Esophagus squamous epithelium (tissue), 5 donors: ENCODE data around the gene RBM28. TPM values are rescaled to one million over a fixed set of nuclear protein-coding genes. Genes with fewer than 3 reads are reported as not detected.

Source experiments
- DNase-seq: peaks from one replicate; lab custom pipeline; 2025; lab: John Stamatoyannopoulos, UW
- H3K27ac ChIP-seq, 4 donors: fragments of 200-600 bp; sonication (generic); one replicate each; pipeline ENCODE4 v1.5.1; 2016 to 2019; ENCODE audit warnings: mild to moderate bottlenecking in 1 of 4
- H3K27me3 ChIP-seq, 4 donors: fragments of 200-600 bp; sonication (generic); 1 replicate in 3 of 4; 2 replicates in 1 of 4; pipeline versions ENCODE4 v1.5.1 to v1.6.0; 2017 to 2021; ENCODE audit warnings: antibody characterized with exemption in 1 of 4
- H3K36me3 ChIP-seq, 3 donors: fragments of 200-600 bp; sonication (generic); one replicate each; pipeline ENCODE4 v1.5.1; 2016 to 2019
- H3K4me1 ChIP-seq, 3 donors: fragments of 200-600 bp; sonication (generic); one replicate each; pipeline ENCODE4 v1.5.1; 2017 to 2019
- H3K4me3 ChIP-seq, 4 donors: fragments of 200-600 bp; sonication (generic); 1 replicate in 3 of 4; 2 replicates in 1 of 4; pipeline ENCODE4 v1.5.1; 2016 to 2019; ENCODE audit warnings: mild to moderate bottlenecking in 2 of 4, moderate library complexity in 1 of 4
- H3K9me3 ChIP-seq, 3 donors: fragments of 200-600 bp; sonication (generic); one replicate each; pipeline ENCODE4 v1.5.1; 2016 to 2019
- CTCF ChIP-seq, 6 experiments: fragments of 450-650 bp in 4 of 6; fragments of 200-600 bp in 2 of 6; sonication (generic) in 2 of 6; IDR thresholded peaks; one replicate each; pipeline ENCODE4 v1.5.1; 2016 to 2019; ENCODE audit warnings: antibody characterized with exemption in 6 of 6, mild to moderate bottlenecking in 4 of 6, moderate library complexity in 4 of 6
- POLR2A ChIP-seq, 4 donors: fragments of 450-650 bp; IDR thresholded peaks; one replicate each; pipeline ENCODE4 v1.6.1; 2017; ENCODE audit warnings: antibody characterized with exemption in 4 of 4, mild to moderate bottlenecking in 4 of 4, moderate library complexity in 3 of 4
- WGBS, 2 donors: methylation state at CpG; one replicate each; pipeline ENCODE4 v1.1.5; 2018; 5-methylcytosine and 5-hydroxymethylcytosine counted together
- intact Hi-C: fragments of 100-400 bp; cut with DNase I; formaldehyde crosslinking; loops from one replicate; pipeline ENCODE4 v1.15.0; 2022
- total RNA-seq, 4 donors: library from RNA; depleted of rRNA; stranded (reverse); fragments of >200 nt; gene quantifications; one replicate each; pipeline ENCODE4 v1.1.0, GENCODE V29; 2016
- donor health status: DM: yes; HTN: yes; CAD: no.

RBM28 gene
- total RNA-seq, 4 donors from 2014 or later, result 12.9 to 28.8 (median 18.7) TPM

GRCh38 chr7:128389618-128390329 is 46.1 kb upstream of the RBM28 start:
- H3K27ac ChIP-seq, result no peak overlapping the region
- H3K4me3 ChIP-seq, result no peak overlapping the region
- H3K4me1 ChIP-seq, result peaks cover 0 to 19% (median 7%) of the 10 kb centered on the region in 3 donors
- H3K27me3 ChIP-seq, result peaks cover 0 to 17% (median 0%) of the 10 kb centered on the region in 4 donors
- no peak for DNase-seq
- 100% methylated on average over 1 of the region's 9 CpGs; no CpG with 5 or more reads in 1 of the 2 donors for WGBS, 2 donors
- no peaks in the 10 kb centered on the region for H3K9me3 ChIP-seq
- TF ChIP-seq CTCF (IDR thresholded peaks at IDR 0.05) (no peak), POLR2A (IDR thresholded peaks at IDR 0.05) (no peak)
- peaks cover 12 to 37% (median 22%) of the 10 kb centered on the region in 3 donors for H3K36me3 ChIP-seq
- intact Hi-C loops, result loop anchor here (5.0 kb wide), 1 partner anchor 42 kb away; no protein-coding TSS in a partner anchor

- DNase-seq, result no peak
- intact Hi-C loops, result loop anchor here (5.0 kb wide), 1 partner anchor 42 kb away; no protein-coding TSS in a partner anchor
- Histone ChIP-seq H3K27ac (no peak overlapping the region), H3K9me3 (no peaks in the 10 kb centered on the region), H3K27me3 (peaks cover 0 to 17% (median 0%) of the 10 kb centered on the region in 4 donors), H3K4me1 (peaks cover 0 to 25% (median 7%) of the 10 kb centered on the region in 3 donors), H3K36me3 (peaks cover 6 to 31% (median 17%) of the 10 kb centered on the region in 3 donors), H3K4me3 (no peak overlapping the region)
- WGBS, 2 donors, result 29% methylated on average over 1 of the region's 2 CpGs; no CpG with 5 or more reads in 1 of the 2 donors
- TF ChIP-seq CTCF (IDR thresholded peaks at IDR 0.05) (no peak), POLR2A (IDR thresholded peaks at IDR 0.05) (no peak)
Observed at GRCh38 chr7:128389085-128389617, 45.4 kb upstream of the RBM28 start.

GRCh38 chr7:128388145-128388485 is 44.4 kb upstream of the RBM28 start:
- Histone ChIP-seq H3K27ac (no peak overlapping the region), H3K27me3 (peaks cover 0 to 17% (median 0%) of the 10 kb centered on the region in 4 donors), H3K9me3 (no peaks in the 10 kb centered on the region), H3K4me3 (no peak overlapping the region), H3K4me1 (peaks cover 0 to 35% (median 7%) of the 10 kb centered on the region in 3 donors), H3K36me3 (peaks cover 0 to 21% (median 6%) of the 10 kb centered on the region in 3 donors)
- WGBS, 2 donors, result 40 to 77% methylated on average over 1 to 2 of the region's 3 CpGs
- intact Hi-C loops, result loop anchor here (5.0 kb wide), 1 partner anchor 41 kb away; no protein-coding TSS in a partner anchor
- TF ChIP-seq POLR2A (IDR thresholded peaks at IDR 0.05) (no peak), CTCF (IDR thresholded peaks at IDR 0.05) (no peak)
- DNase-seq, result no peak

GRCh38 chr7:128387216-128388144 is 43.8 kb upstream of the RBM28 start:
- Histone ChIP-seq H3K27me3 (peaks cover 0 to 17% (median 0%) of the 10 kb centered on the region in 4 donors), H3K27ac (peak overlapping the region in 1 of 4 donors; percentile 9), H3K4me1 (peaks cover 0 to 40% (median 7%) of the 10 kb centered on the region in 3 donors), H3K4me3 (no peak overlapping the region), H3K9me3 (no peaks in the 10 kb centered on the region), H3K36me3 (peaks cover 0 to 14% (median under 1%) of the 10 kb centered on the region in 3 donors)
- TF ChIP-seq CTCF (IDR thresholded peaks at IDR 0.05) (peak; percentile 80 to 89 (median 82)), POLR2A (IDR thresholded peaks at IDR 0.05) (no peak)
- intact Hi-C loops, result loop anchor here (5.0 kb wide), 1 partner anchor 40 kb away; no protein-coding TSS in a partner anchor
- 18 to 19% methylated on average over 14 to 17 of the region's 24 CpGs for WGBS, 2 donors
- DNase-seq, result no peak
